ENCODE results near the gene HHAT.

The HHAT gene

DNA sequence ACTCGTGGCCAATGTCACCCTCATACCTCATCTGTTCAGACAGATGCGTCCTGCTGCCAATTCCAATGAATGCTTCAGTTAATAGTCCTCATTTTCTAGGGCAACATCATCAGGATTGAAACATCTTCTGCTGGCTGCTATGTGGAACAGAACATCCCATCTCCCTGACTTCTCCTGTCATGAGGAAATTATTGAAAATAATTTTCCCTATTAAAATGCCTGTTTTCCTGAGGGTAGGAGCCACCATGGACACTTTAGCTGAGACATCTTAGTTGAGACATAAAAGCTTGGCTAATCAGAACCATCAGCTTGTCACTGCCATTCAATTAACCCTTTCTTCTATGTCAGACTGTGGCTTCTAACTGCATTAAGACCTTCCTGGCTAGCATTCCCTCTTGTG, 396.1 kb downstream of the HHAT start:
- no peaks in the 10 kb centered on the region for H3K9me3 ChIP-seq (ENCODE audit: control insufficient read depth, low read length)
- no peak overlapping the region for H2AFZ ChIP-seq
- TF ChIP-seq, protein P1, sequence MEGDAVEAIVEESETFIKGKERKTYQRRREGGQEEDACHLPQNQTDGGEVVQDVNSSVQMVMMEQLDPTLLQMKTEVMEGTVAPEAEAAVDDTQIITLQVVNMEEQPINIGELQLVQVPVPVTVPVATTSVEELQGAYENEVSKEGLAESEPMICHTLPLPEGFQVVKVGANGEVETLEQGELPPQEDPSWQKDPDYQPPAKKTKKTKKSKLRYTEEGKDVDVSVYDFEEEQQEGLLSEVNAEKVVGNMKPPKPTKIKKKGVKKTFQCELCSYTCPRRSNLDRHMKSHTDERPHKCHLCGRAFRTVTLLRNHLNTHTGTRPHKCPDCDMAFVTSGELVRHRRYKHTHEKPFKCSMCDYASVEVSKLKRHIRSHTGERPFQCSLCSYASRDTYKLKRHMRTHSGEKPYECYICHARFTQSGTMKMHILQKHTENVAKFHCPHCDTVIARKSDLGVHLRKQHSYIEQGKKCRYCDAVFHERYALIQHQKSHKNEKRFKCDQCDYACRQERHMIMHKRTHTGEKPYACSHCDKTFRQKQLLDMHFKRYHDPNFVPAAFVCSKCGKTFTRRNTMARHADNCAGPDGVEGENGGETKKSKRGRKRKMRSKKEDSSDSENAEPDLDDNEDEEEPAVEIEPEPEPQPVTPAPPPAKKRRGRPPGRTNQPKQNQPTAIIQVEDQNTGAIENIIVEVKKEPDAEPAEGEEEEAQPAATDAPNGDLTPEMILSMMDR (IDR thresholded peaks at IDR 0.05): no peak
- H3K4me2 ChIP-seq (ENCODE audit: low read length): no peak overlapping the region
- no peak overlapping the region for H3K9ac ChIP-seq
- no peaks in the 10 kb centered on the region for H3K79me2 ChIP-seq
- no peak overlapping the region for H3K4me3 ChIP-seq (ENCODE audit: low read depth, low read length)
- H3K27me3 ChIP-seq (ENCODE audit: control insufficient read depth, insufficient read depth, low read length): no peaks in the 10 kb centered on the region
- no peaks in the 10 kb centered on the region for H3K4me1 ChIP-seq
- H3K36me3 ChIP-seq (ENCODE audit: control insufficient read depth, insufficient read depth, low read length): no peaks in the 10 kb centered on the region
- no peak overlapping the region for H3K27ac ChIP-seq
